T-helper 17 cell (primary cell): ENCODE measurements around the gene ZMYND10. TPM values are rescaled to one million over a fixed set of nuclear protein-coding genes. Genes with fewer than 3 reads are reported as not detected.
A peak's percentile ranks its signal among the peaks of the same experiment; 100 is the strongest.

Experiments used
- ATAC-seq: fragments of 150-1000 bp; cut with Tn5 transposase; 2 replicates; pipeline ENCODE4 v1.10.0; 2021; ENCODE audit warnings: mild to moderate bottlenecking, moderate library complexity
- DNase-seq, 3 donors: peaks; one replicate each; pipeline versions ENCODE4 v3.0.0 to v3.0.0-alpha.2; 2020 to 2021
- H3K9me3 ChIP-seq: one replicate; pipeline ENCODE4 v1.7.0; 2013; ENCODE audit warnings: low read length, mild to moderate bottlenecking; ENCODE audit not compliant: control insufficient read depth, poor library complexity, severe bottlenecking
- H3K27ac Mint-ChIP-seq: one replicate; pipeline ENCODE4 v1.8.0; 2022; ENCODE audit warnings: mild to moderate bottlenecking, moderate library complexity, mixed read lengths
- H3K27me3 Mint-ChIP-seq: one replicate; pipeline ENCODE4 v1.8.0; 2022; ENCODE audit warnings: mixed read lengths
- H3K36me3 Mint-ChIP-seq: one replicate; pipeline ENCODE4 v1.8.0; 2022; ENCODE audit warnings: low read depth, mixed read lengths
- H3K4me1 Mint-ChIP-seq: one replicate; pipeline ENCODE4 v1.8.0; 2022; ENCODE audit warnings: mild to moderate bottlenecking, mixed read lengths
- H3K4me3 Mint-ChIP-seq: one replicate; pipeline ENCODE4 v1.8.0; 2022; ENCODE audit warnings: mild to moderate bottlenecking, moderate library complexity, mixed read lengths
- total RNA-seq, 4 donors: library from RNA in 2 of 4; stranded (reverse) in 2 of 4; gene quantifications; one replicate each; pipeline ENCODE4 v1.2.3 and lab custom pipeline; 2022 to 2026

ZMYND10 gene
- total RNA-seq, 2 donors from 2014 or later: 1.1 to 1.3 TPM

GRCh38 chr3:50350213-50350526 is 4.6 kb upstream of the ZMYND10 start:
- H3K27ac Mint-ChIP-seq: peak overlapping the region; percentile 99
- no peaks in the 10 kb centered on the region for H3K27me3 Mint-ChIP-seq
- H3K9me3 ChIP-seq: no peaks in the 10 kb centered on the region
- H3K36me3 Mint-ChIP-seq: peaks cover 2% of the 10 kb centered on the region
- H3K4me3 Mint-ChIP-seq: peak overlapping the region; percentile 95
- no peak for DNase-seq
- ATAC-seq: no peak
- peaks cover 32% of the 10 kb centered on the region for H3K4me1 Mint-ChIP-seq

- Mint-ChIP-seq H3K4me3 (no peak overlapping the region), H3K27me3 (no peaks in the 10 kb centered on the region), H3K36me3 (peaks cover 2% of the 10 kb centered on the region), H3K27ac (no peak overlapping the region), H3K4me1 (peaks cover 35% of the 10 kb centered on the region)
- ATAC-seq (peak; percentile 16), DNase-seq (peak; percentile 64 to 68 (median 64))
- no peaks in the 10 kb centered on the region for H3K9me3 ChIP-seq
Observed at GRCh38 chr3:50347187-50347813, 1.8 kb upstream of the ZMYND10 start.

GRCh38 chr3:50345008-50345407 is 524 bp downstream of the ZMYND10 start:
- no peaks in the 10 kb centered on the region for H3K9me3 ChIP-seq
- Mint-ChIP-seq H3K4me1 (peaks cover 28% of the 10 kb centered on the region), H3K36me3 (peaks cover under 1% of the 10 kb centered on the region), H3K27me3 (no peaks in the 10 kb centered on the region), H3K4me3 (peak overlapping the region; percentile 59), H3K27ac (no peak overlapping the region)
- no peak for ATAC-seq
- no peak for DNase-seq

- H3K27ac Mint-ChIP-seq: peak overlapping the region; percentile 99
- no peak for ATAC-seq
- no peak overlapping the region for H3K4me3 Mint-ChIP-seq
Observed at GRCh38 chr3:50342813-50343633, 2.5 kb downstream of the ZMYND10 start.

GRCh38 chr3:50341996-50342650 is 3.4 kb downstream of the ZMYND10 start:
- DNase-seq: no peak
- Mint-ChIP-seq H3K27ac (peak overlapping the region; percentile 99), H3K36me3 (peaks cover 5% of the 10 kb centered on the region), H3K4me1 (peaks cover 40% of the 10 kb centered on the region), H3K4me3 (peak overlapping the region; percentile 41), H3K27me3 (no peaks in the 10 kb centered on the region)
- no peaks in the 10 kb centered on the region for H3K9me3 ChIP-seq
- ATAC-seq: no peak

More at GRCh38 chr3:50342813-50343633, 2.5 kb downstream of the ZMYND10 start:
- no peak for DNase-seq
- no peaks in the 10 kb centered on the region for H3K27me3 Mint-ChIP-seq
- peaks cover 39% of the 10 kb centered on the region for H3K4me1 Mint-ChIP-seq
- H3K36me3 Mint-ChIP-seq: peaks cover 4% of the 10 kb centered on the region
- no peaks in the 10 kb centered on the region for H3K9me3 ChIP-seq

- peaks cover 5% of the 10 kb centered on the region for H3K36me3 Mint-ChIP-seq
- peaks cover 41% of the 10 kb centered on the region for H3K4me1 Mint-ChIP-seq
- peak overlapping the region; percentile 99 for H3K27ac Mint-ChIP-seq
- peak overlapping the region; percentile 97 for H3K4me3 Mint-ChIP-seq
- H3K9me3 ChIP-seq: no peaks in the 10 kb centered on the region
- DNase-seq (no peak), ATAC-seq (no peak)
- H3K27me3 Mint-ChIP-seq: no peaks in the 10 kb centered on the region
Observed at GRCh38 chr3:50341537-50341936, 4.0 kb downstream of the ZMYND10 start.

GRCh38 chr3:50340448-50341329 is 4.8 kb downstream of the ZMYND10 start, which contains the start of gene RASSF1:
TSS of gene RASSF1 (minus strand) at chr3:50340836. CDS start at chr3:50340805, 31 bp downstream.
- no peaks in the 10 kb centered on the region for H3K9me3 ChIP-seq
- H3K4me1 Mint-ChIP-seq: peaks cover 45% of the 10 kb centered on the region
- ATAC-seq (peak; percentile 17), DNase-seq (peak in 2 of 3 donors; percentile 61 to 62)
- H3K4me3 Mint-ChIP-seq: peak within 1 kb of the TSS; percentile 97
- H3K27ac Mint-ChIP-seq: peak within 1 kb of the TSS; percentile 99
- H3K27me3 Mint-ChIP-seq: no peaks in the 10 kb centered on the region
- H3K36me3 Mint-ChIP-seq: peaks cover 5% of the 10 kb centered on the region

- Mint-ChIP-seq H3K27ac (peak overlapping the region; percentile 99), H3K4me3 (peak overlapping the region; percentile 97), H3K4me1 (peaks cover 50% of the 10 kb centered on the region), H3K36me3 (peaks cover 5% of the 10 kb centered on the region), H3K27me3 (no peaks in the 10 kb centered on the region)
- H3K9me3 ChIP-seq: no peaks in the 10 kb centered on the region
- ATAC-seq (no peak), DNase-seq (no peak)
Observed at GRCh38 chr3:50340147-50340447, 5.4 kb downstream of the ZMYND10 start.

GRCh38 chr3:50339485-50340146 is 5.9 kb downstream of the ZMYND10 start:
- DNase-seq (no peak), ATAC-seq (no peak)
- Mint-ChIP-seq H3K27me3 (no peaks in the 10 kb centered on the region), H3K4me1 (peaks cover 51% of the 10 kb centered on the region), H3K27ac (peak overlapping the region; percentile 99), H3K36me3 (peaks cover 5% of the 10 kb centered on the region), H3K4me3 (peak overlapping the region; percentile 97)
- H3K9me3 ChIP-seq: no peaks in the 10 kb centered on the region

GRCh38 chr3:50338965-50339364 is 6.6 kb downstream of the ZMYND10 start:
- H3K9me3 ChIP-seq: no peaks in the 10 kb centered on the region
- Mint-ChIP-seq H3K36me3 (peaks cover 5% of the 10 kb centered on the region), H3K27me3 (no peaks in the 10 kb centered on the region), H3K4me1 (peaks cover 55% of the 10 kb centered on the region), H3K27ac (peak overlapping the region; percentile 99), H3K4me3 (peak overlapping the region; percentile 97)
- DNase-seq (no peak), ATAC-seq (no peak)

- Mint-ChIP-seq H3K36me3 (peaks cover 5% of the 10 kb centered on the region), H3K27me3 (no peaks in the 10 kb centered on the region), H3K4me3 (peak overlapping the region; percentile 97), H3K27ac (peak overlapping the region; percentile 99), H3K4me1 (peaks cover 56% of the 10 kb centered on the region)
- ATAC-seq (peak; percentile 81), DNase-seq (peak; percentile 80 to 90 (median 85))
- H3K9me3 ChIP-seq: no peaks in the 10 kb centered on the region
Observed at GRCh38 chr3:50337175-50337861, 8.2 kb downstream of the ZMYND10 start.
